Measurements from ENCODE around the gene ELFN1.

Gene ELFN1

GRCh38 chr7:1664711-1665548, 5.1 kb upstream of the ELFN1 start:
- DNase-seq, result peak; percentile 53

GRCh38 chr7:1665549-1666316, 4.3 kb upstream of the ELFN1 start:
- no peak for DNase-seq

GRCh38 chr7:1666317-1666822, 3.7 kb upstream of the ELFN1 start:
- no peak for DNase-seq

GRCh38 chr7:1666823-1667565, 3.1 kb upstream of the ELFN1 start:
- DNase-seq, result no peak

- DNase-seq, result no peak
These were observed 2.3 kb upstream of the ELFN1 start for GRCh38 chr7:1667566-1668395.

GRCh38 chr7:1668396-1669063, 1.5 kb upstream of the ELFN1 start:
- DNase-seq, result no peak

GRCh38 chr7:1669064-1669951, 769 bp upstream of the ELFN1 start:
- DNase-seq, result no peak

- no peak for DNase-seq
These were observed 967 bp downstream of the ELFN1 start for GRCh38 chr7:1670894-1671593.

GRCh38 chr7:1671594-1672451, 1.7 kb downstream of the ELFN1 start:
- DNase-seq, result no peak

GRCh38 chr7:1672851-1673486, 2.9 kb downstream of the ELFN1 start:
- DNase-seq, result no peak

- DNase-seq, result no peak
These were observed 3.6 kb downstream of the ELFN1 start for GRCh38 chr7:1673581-1674118.

GRCh38 chr7:1674161-1675035, 4.3 kb downstream of the ELFN1 start:
- no peak for DNase-seq

- no peak for DNase-seq
These were observed 5.1 kb downstream of the ELFN1 start for GRCh38 chr7:1675036-1675671.

- no peak for DNase-seq
These were observed 5.8 kb downstream of the ELFN1 start for GRCh38 chr7:1675673-1676549.

- no peak for DNase-seq
These were observed 6.5 kb downstream of the ELFN1 start for GRCh38 chr7:1676550-1677078.
